Progenitor cell of endocrine pancreas (in vitro differentiated cells): ENCODE measurements around the gene SH2D6. TPM values are rescaled to one million over a fixed set of nuclear protein-coding genes. Genes with fewer than 3 reads are reported as not detected.

Source experiments
- DNase-seq: peaks from one replicate; pipeline ENCODE4 v3.0.0; 2021; ENCODE audit warnings: low spot score; ENCODE audit not compliant: unreplicated experiment
- H3K27ac Mint-ChIP-seq: 2 replicates; pipeline ENCODE4 v1.8.0; 2021; ENCODE audit warnings: mild to moderate bottlenecking, moderate library complexity, mixed read lengths
- H3K27me3 Mint-ChIP-seq: 2 replicates; pipeline ENCODE4 v1.8.0; 2021; ENCODE audit warnings: mixed read lengths
- H3K36me3 Mint-ChIP-seq: 2 replicates; pipeline ENCODE4 v1.8.0; 2022; ENCODE audit warnings: mixed read lengths; ENCODE audit not compliant: insufficient read depth
- H3K4me1 Mint-ChIP-seq: 2 replicates; pipeline ENCODE4 v1.8.0; 2021; ENCODE audit warnings: low read depth, mixed read lengths
- H3K4me3 Mint-ChIP-seq: 2 replicates; pipeline ENCODE4 v1.8.0; 2021; ENCODE audit warnings: low read depth, mild to moderate bottlenecking, moderate library complexity, mixed read lengths
- H3K9me3 Mint-ChIP-seq: 2 replicates; pipeline ENCODE4 v1.8.0; 2021; ENCODE audit warnings: low read depth, mixed read lengths
- total RNA-seq: library from RNA; stranded (reverse); gene quantifications from 2 replicates; pipeline ENCODE4 v1.2.1, GENCODE V29; 2021
- TF ChIP-seq, protein P1 (sequence below): fragments of 200-600 bp; sonication (generic); IDR thresholded peaks from one replicate; pipeline ENCODE4 v1.5.0; 2021; ENCODE audit warnings: antibody characterized with exemption, mild to moderate bottlenecking; ENCODE audit not compliant: unreplicated experiment

The SH2D6 gene
- total RNA-seq, 1 donor from 2014 or later: 0.29 TPM

DNA sequence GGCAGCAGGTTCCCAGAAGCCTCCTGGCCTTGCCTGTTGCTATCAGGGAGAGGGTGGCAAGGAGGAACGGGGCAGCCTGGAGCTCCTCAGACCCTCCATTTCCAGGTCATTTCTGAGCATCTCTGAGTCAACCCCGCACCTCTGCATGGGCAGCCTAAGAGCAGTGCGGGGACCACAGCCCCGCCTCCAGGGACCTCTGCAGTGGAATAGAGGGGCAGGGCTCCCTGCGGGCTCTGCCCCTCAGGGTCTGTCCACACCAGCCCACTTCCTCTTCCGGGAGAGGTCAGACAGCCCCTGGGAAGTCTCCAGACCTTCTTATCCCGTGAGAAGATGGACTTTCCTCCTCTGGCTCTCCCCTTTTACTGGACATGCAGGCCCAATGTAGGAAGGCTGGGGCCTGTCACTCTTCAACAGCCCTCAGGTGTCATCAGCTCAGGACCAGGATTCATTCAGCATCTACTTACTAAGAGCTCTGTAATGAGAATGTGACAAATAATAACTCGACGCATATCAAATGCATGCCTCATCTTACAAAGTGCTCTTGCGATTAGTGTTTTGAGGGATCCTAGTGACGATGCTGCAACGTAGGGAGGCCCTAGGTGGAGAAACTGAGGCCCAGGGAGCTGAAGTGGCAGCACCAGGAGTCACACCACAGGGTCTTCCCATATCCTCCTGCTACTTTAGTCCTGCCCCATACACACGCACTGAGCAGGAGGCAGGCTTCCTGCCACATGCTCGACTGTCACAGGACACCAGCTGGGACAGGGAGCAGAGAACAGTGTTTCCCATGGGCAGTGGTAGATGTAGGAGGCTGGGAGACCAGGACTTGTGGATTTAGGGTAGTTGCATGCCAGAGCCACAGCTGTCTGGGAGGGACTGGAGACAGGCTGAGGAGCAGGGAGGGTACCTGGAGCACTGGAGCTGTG lies 28.0 kb downstream of the SH2D6 start:
- no peak for DNase-seq
- H3K4me3 Mint-ChIP-seq: no peak overlapping the region
- TF ChIP-seq, protein P1, sequence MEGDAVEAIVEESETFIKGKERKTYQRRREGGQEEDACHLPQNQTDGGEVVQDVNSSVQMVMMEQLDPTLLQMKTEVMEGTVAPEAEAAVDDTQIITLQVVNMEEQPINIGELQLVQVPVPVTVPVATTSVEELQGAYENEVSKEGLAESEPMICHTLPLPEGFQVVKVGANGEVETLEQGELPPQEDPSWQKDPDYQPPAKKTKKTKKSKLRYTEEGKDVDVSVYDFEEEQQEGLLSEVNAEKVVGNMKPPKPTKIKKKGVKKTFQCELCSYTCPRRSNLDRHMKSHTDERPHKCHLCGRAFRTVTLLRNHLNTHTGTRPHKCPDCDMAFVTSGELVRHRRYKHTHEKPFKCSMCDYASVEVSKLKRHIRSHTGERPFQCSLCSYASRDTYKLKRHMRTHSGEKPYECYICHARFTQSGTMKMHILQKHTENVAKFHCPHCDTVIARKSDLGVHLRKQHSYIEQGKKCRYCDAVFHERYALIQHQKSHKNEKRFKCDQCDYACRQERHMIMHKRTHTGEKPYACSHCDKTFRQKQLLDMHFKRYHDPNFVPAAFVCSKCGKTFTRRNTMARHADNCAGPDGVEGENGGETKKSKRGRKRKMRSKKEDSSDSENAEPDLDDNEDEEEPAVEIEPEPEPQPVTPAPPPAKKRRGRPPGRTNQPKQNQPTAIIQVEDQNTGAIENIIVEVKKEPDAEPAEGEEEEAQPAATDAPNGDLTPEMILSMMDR: no peak

GRCh38 chr2:85447222-85447585 lies 28.7 kb downstream of the SH2D6 start:
- no peaks in the 10 kb centered on the region for H3K36me3 Mint-ChIP-seq
- no peak overlapping the region for H3K4me3 Mint-ChIP-seq
- H3K27ac Mint-ChIP-seq: no peak overlapping the region
- peaks cover 1% of the 10 kb centered on the region for H3K4me1 Mint-ChIP-seq
- H3K27me3 Mint-ChIP-seq: no peaks in the 10 kb centered on the region
- DNase-seq: no peak
- H3K9me3 Mint-ChIP-seq: no peaks in the 10 kb centered on the region
- TF ChIP-seq, protein P1: no peak

More for the DNA sequence above, 28.0 kb downstream of the SH2D6 start:
- H3K27ac Mint-ChIP-seq: no peak overlapping the region
- H3K9me3 Mint-ChIP-seq: no peaks in the 10 kb centered on the region
- H3K27me3 Mint-ChIP-seq: no peaks in the 10 kb centered on the region
- H3K36me3 Mint-ChIP-seq: no peaks in the 10 kb centered on the region
- peaks cover 1% of the 10 kb centered on the region for H3K4me1 Mint-ChIP-seq

- no peak for DNase-seq
- Mint-ChIP-seq H3K36me3 (no peaks in the 10 kb centered on the region), H3K9me3 (no peaks in the 10 kb centered on the region), H3K27ac (no peak overlapping the region), H3K27me3 (no peaks in the 10 kb centered on the region), H3K4me1 (peaks cover 1% of the 10 kb centered on the region), H3K4me3 (no peak overlapping the region)
- TF ChIP-seq, protein P1: no peak
Observed at GRCh38 chr2:85448461-85449213, 30.1 kb downstream of the SH2D6 start.

DNA sequence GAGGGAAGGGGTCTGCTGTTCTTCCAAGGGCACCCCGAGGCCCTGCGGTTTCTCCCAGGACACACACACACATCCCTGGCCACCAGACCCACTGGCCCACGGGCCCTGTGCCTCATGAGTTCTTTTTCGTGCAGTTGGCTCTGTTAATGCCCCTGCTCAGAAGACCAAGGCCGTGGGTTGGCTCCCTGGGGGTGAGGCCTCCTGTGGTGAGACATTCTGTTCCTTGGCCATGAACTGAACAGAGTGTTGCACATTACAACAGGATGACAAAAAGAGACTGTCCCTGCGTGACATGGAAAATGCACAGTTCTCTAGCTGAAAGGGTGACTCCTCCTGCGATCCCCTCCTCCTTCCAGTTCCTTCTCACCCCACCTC lies 30.7 kb downstream of the SH2D6 start:
- no peak overlapping the region for H3K4me3 Mint-ChIP-seq
- H3K36me3 Mint-ChIP-seq: no peaks in the 10 kb centered on the region
- TF ChIP-seq, protein P1: no peak
- DNase-seq: no peak
- no peaks in the 10 kb centered on the region for H3K27me3 Mint-ChIP-seq
- H3K9me3 Mint-ChIP-seq: no peaks in the 10 kb centered on the region
- peaks cover 1% of the 10 kb centered on the region for H3K4me1 Mint-ChIP-seq
- no peak overlapping the region for H3K27ac Mint-ChIP-seq

- Mint-ChIP-seq H3K9me3 (peaks cover 5% of the 10 kb centered on the region), H3K36me3 (no peaks in the 10 kb centered on the region), H3K4me1 (peaks cover 16% of the 10 kb centered on the region), H3K4me3 (no peak overlapping the region), H3K27ac (no peak overlapping the region), H3K27me3 (no peaks in the 10 kb centered on the region)
- DNase-seq: no peak
- TF ChIP-seq, protein P1: no peak
Observed at GRCh38 chr2:85452237-85452636, 33.7 kb downstream of the SH2D6 start.
